DND-41 (cell line): ENCODE measurements around the gene DOCK6.

Experiments used
- ATAC-seq: fragments of 200-7000 bp; cut with Tn5 transposase; 3 replicates; pipeline ENCODE4 v1.9.1; 2021; ENCODE audit warnings: low read depth; ENCODE audit not compliant: insufficient read depth
- DNase-seq: peaks from one replicate; pipeline ENCODE4 v3.0.0-alpha.2; 2020
- H2AFZ ChIP-seq: 2 replicates; pipeline ENCODE4 v1.6.0; 2012; ENCODE audit warnings: low read depth, low read length
- H3K27ac ChIP-seq: 2 replicates; pipeline ENCODE4 v1.5.1; 2012; ENCODE audit warnings: low read length, inconsistent platforms
- H3K27me3 ChIP-seq: fragments of 200-600 bp; sonication (generic); 2 replicates; pipeline ENCODE4 v1.6.0; 2012; ENCODE audit warnings: low read length, mild to moderate bottlenecking, inconsistent platforms; ENCODE audit not compliant: insufficient read depth, poor library complexity
- H3K36me3 ChIP-seq: 2 replicates; pipeline ENCODE4 v1.5.1; 2012; ENCODE audit warnings: low read length, inconsistent platforms; ENCODE audit not compliant: insufficient read depth
- H3K4me1 ChIP-seq: 2 replicates; pipeline ENCODE4 v1.5.1; 2012; ENCODE audit warnings: mild to moderate bottlenecking, low read length; ENCODE audit not compliant: insufficient read depth
- H3K4me2 ChIP-seq: 2 replicates; pipeline ENCODE4 v1.6.0; 2012; ENCODE audit warnings: mild to moderate bottlenecking, moderate library complexity, low read length, inconsistent platforms; ENCODE audit not compliant: insufficient read depth
- H3K4me3 ChIP-seq, 2 experiments: fragments of 200-600 bp in 1 of 2; shearing (Covaris generic) in 1 of 2; 2 replicates each; pipeline ENCODE4 v1.5.1; 2012 to 2016; ENCODE audit warnings: inconsistent platforms in 2 of 2, low read length in 2 of 2, mild to moderate bottlenecking in 2 of 2, low read depth in 1 of 2, moderate library complexity in 1 of 2
- H3K79me2 ChIP-seq: 2 replicates; pipeline ENCODE4 v1.6.0; 2012; ENCODE audit warnings: low read length, inconsistent platforms; ENCODE audit not compliant: insufficient read depth
- H3K9ac ChIP-seq: 2 replicates; pipeline ENCODE4 v1.6.0; 2012; ENCODE audit warnings: low read depth, mild to moderate bottlenecking, inconsistent platforms, low read length, moderate library complexity
- H3K9me3 ChIP-seq: 2 replicates; pipeline ENCODE4 v1.5.1; 2012; ENCODE audit warnings: low read length, moderate library complexity, mild to moderate bottlenecking, inconsistent platforms; ENCODE audit not compliant: insufficient read depth, severe bottlenecking
- H4K20me1 ChIP-seq: 2 replicates; pipeline ENCODE4 v1.6.0; 2012; ENCODE audit warnings: low read length; ENCODE audit not compliant: insufficient read depth
- CTCF ChIP-seq: IDR thresholded peaks from 2 replicates; pipeline ENCODE4 v1.5.1; 2012; ENCODE audit warnings: borderline replicate concordance, low read length, moderate library complexity, mild to moderate bottlenecking; ENCODE audit not compliant: poor library complexity, severe bottlenecking; ENCODE audit errors: extremely low read depth
- EZH2 ChIP-seq: IDR thresholded peaks from 3 replicates; pipeline ENCODE4 v1.6.1; 2012; ENCODE audit warnings: borderline replicate concordance, low read depth, mild to moderate bottlenecking, moderate library complexity, low read length, inconsistent platforms; ENCODE audit not compliant: severe bottlenecking

The DOCK6 gene

GRCh38 chr19:11191934-11192333 is 70.4 kb downstream of the DOCK6 start:
- Histone ChIP-seq H3K36me3 (no peaks in the 10 kb centered on the region), H3K27ac (no peak overlapping the region), H3K79me2 (no peaks in the 10 kb centered on the region), H3K4me2 (no peak overlapping the region), H4K20me1 (no peaks in the 10 kb centered on the region), H3K9me3 (no peaks in the 10 kb centered on the region), H3K4me1 (peaks cover 7% of the 10 kb centered on the region), H2AFZ (no peak overlapping the region), H3K9ac (no peak overlapping the region), H3K4me3 (no peak overlapping the region), H3K27me3 (no peaks in the 10 kb centered on the region)
- TF ChIP-seq EZH2 (no peak), CTCF (no peak)
- DNase-seq (no peak), ATAC-seq (no peak)

- Histone ChIP-seq H3K9ac (no peak overlapping the region), H3K9me3 (no peaks in the 10 kb centered on the region), H3K36me3 (no peaks in the 10 kb centered on the region), H3K27ac (no peak overlapping the region), H3K79me2 (no peaks in the 10 kb centered on the region), H2AFZ (no peak overlapping the region), H3K4me2 (no peak overlapping the region), H3K4me1 (peaks cover under 1% of the 10 kb centered on the region; the same call in 1 of the 2 replicates), H3K27me3 (no peaks in the 10 kb centered on the region), H4K20me1 (no peaks in the 10 kb centered on the region), H3K4me3 (no peak overlapping the region)
- no peak for ATAC-seq
- TF ChIP-seq CTCF: no peak
- no peak for TF ChIP-seq EZH2
- no peak for DNase-seq
These were observed 71.0 kb downstream of the DOCK6 start for GRCh38 chr19:11191273-11191755.

- no peak for TF ChIP-seq CTCF
- TF ChIP-seq EZH2: no peak
- DNase-seq (no peak), ATAC-seq (no peak)
- Histone ChIP-seq H3K9me3 (no peaks in the 10 kb centered on the region), H3K79me2 (no peaks in the 10 kb centered on the region), H3K9ac (no peak overlapping the region), H3K4me1 (no peaks in the 10 kb centered on the region), H4K20me1 (no peaks in the 10 kb centered on the region), H2AFZ (no peak overlapping the region), H3K27me3 (no peaks in the 10 kb centered on the region), H3K4me2 (no peak overlapping the region), H3K36me3 (no peaks in the 10 kb centered on the region), H3K4me3 (no peak overlapping the region), H3K27ac (no peak overlapping the region)
These were observed 71.8 kb downstream of the DOCK6 start for GRCh38 chr19:11190501-11190900.

- Histone ChIP-seq H3K27me3 (no peaks in the 10 kb centered on the region), H3K79me2 (no peaks in the 10 kb centered on the region), H2AFZ (no peak overlapping the region), H3K9ac (no peak overlapping the region), H3K4me1 (no peaks in the 10 kb centered on the region), H3K4me3 (no peak overlapping the region), H4K20me1 (no peaks in the 10 kb centered on the region), H3K4me2 (no peak overlapping the region), H3K27ac (no peak overlapping the region), H3K9me3 (no peaks in the 10 kb centered on the region), H3K36me3 (no peaks in the 10 kb centered on the region)
- ATAC-seq: no peak
- DNase-seq: no peak
- no peak for TF ChIP-seq CTCF
- TF ChIP-seq EZH2: no peak
These were observed 74.9 kb downstream of the DOCK6 start for GRCh38 chr19:11187441-11187840.
